ENCODE measurements around the gene HMX1.

The HMX1 gene

GRCh38 chr4:8897251-8898167 lies 25.9 kb upstream of the HMX1 start:
- DNase-seq (ENCODE audit: extremely low read depth, low read depth): no peak
- TF ChIP-seq CTCF (IDR thresholded peaks at IDR 0.05; ENCODE audit: low read depth, low read length, missing control alignments): no peak
- no peak overlapping the region for H3K4me3 ChIP-seq (replicated peaks; ENCODE audit: low read depth, low read length)

- no peak for DNase-seq (ENCODE audit: extremely low read depth, low read depth)
- H3K4me3 ChIP-seq (replicated peaks; ENCODE audit: low read depth, low read length): no peak overlapping the region
- no peak for TF ChIP-seq CTCF (IDR thresholded peaks at IDR 0.05; ENCODE audit: low read depth, low read length, missing control alignments)
These were observed 24.9 kb upstream of the HMX1 start for GRCh38 chr4:8896506-8896905.

- no peak for DNase-seq (ENCODE audit: extremely low read depth, low read depth)
- TF ChIP-seq CTCF (IDR thresholded peaks at IDR 0.05; ENCODE audit: low read depth, low read length, missing control alignments): no peak
- H3K4me3 ChIP-seq (replicated peaks; ENCODE audit: low read depth, low read length): no peak overlapping the region
These were observed 24.4 kb upstream of the HMX1 start for GRCh38 chr4:8896071-8896470.

GRCh38 chr4:8895295-8895694 lies 23.7 kb upstream of the HMX1 start:
- no peak overlapping the region for H3K4me3 ChIP-seq (replicated peaks; ENCODE audit: low read depth, low read length)
- DNase-seq (ENCODE audit: extremely low read depth, low read depth): no peak
- no peak for TF ChIP-seq CTCF (IDR thresholded peaks at IDR 0.05; ENCODE audit: low read depth, low read length, missing control alignments)

- H3K4me3 ChIP-seq (replicated peaks; ENCODE audit: low read depth, low read length): no peak overlapping the region
- no peak for TF ChIP-seq CTCF (IDR thresholded peaks at IDR 0.05; ENCODE audit: low read depth, low read length, missing control alignments)
- DNase-seq (ENCODE audit: extremely low read depth, low read depth): no peak
These were observed 22.8 kb upstream of the HMX1 start for GRCh38 chr4:8894424-8894816.

- no peak for DNase-seq (ENCODE audit: extremely low read depth, low read depth)
- no peak for TF ChIP-seq CTCF (IDR thresholded peaks at IDR 0.05; ENCODE audit: low read depth, low read length, missing control alignments)
- H3K4me3 ChIP-seq (replicated peaks; ENCODE audit: low read depth, low read length): no peak overlapping the region
These were observed 22.2 kb upstream of the HMX1 start for GRCh38 chr4:8893624-8894423.
